Right lobe of liver (tissue), 6 donors: ENCODE results near the gene MED26. TPM values are rescaled to one million over a fixed set of nuclear protein-coding genes. Genes with fewer than 3 reads are reported as not detected.
A peak's percentile ranks its signal among the peaks of the same experiment; 100 is the strongest.

ENCODE experiments used
- ATAC-seq, 4 donors: fragments of 200-7000 bp; cut with Tn5 transposase; one replicate each; pipeline ENCODE4 v1.9.1; 2020; ENCODE audit warnings: mild to moderate bottlenecking in 4 of 4, moderate library complexity in 4 of 4
- DNase-seq, 3 donors: peaks; one replicate each; pipeline ENCODE4 v3.0.0-alpha.2; 2020
- H3K27ac ChIP-seq, 3 donors: fragments of 200-600 bp; one replicate each; pipeline ENCODE4 v1.8.0; 2022
- H3K27me3 ChIP-seq, 2 donors: fragments of 200-600 bp; one replicate each; pipeline ENCODE4 v1.8.0; 2022
- H3K36me3 ChIP-seq, 4 donors: fragments of 200-600 bp; sonication (generic) in 1 of 4; one replicate each; pipeline versions ENCODE4 v1.5.1 to v1.8.0; 2017 to 2022; ENCODE audit warnings: control low read depth in 1 of 4
- H3K4me1 ChIP-seq, 4 donors: fragments of 200-600 bp; sonication (generic) in 1 of 4; one replicate each; pipeline versions ENCODE4 v1.5.1 to v1.8.0; 2017 to 2022; ENCODE audit warnings: control low read depth in 1 of 4
- H3K4me3 ChIP-seq, 3 donors: fragments of 200-600 bp; one replicate each; pipeline ENCODE4 v1.8.0; 2022
- H3K9me3 ChIP-seq, 4 donors: fragments of 200-600 bp; sonication (generic) in 1 of 4; one replicate each; pipeline versions ENCODE4 v1.5.1 to v1.8.0; 2017 to 2022; ENCODE audit warnings: control low read depth in 1 of 4
- CTCF ChIP-seq, 4 donors: fragments of 200-600 bp in 3 of 4; fragments of 450-650 bp in 1 of 4; IDR thresholded peaks; one replicate each; pipeline versions ENCODE4 v1.5.1 to v1.8.0; 2016 to 2022; ENCODE audit warnings: antibody characterized with exemption in 4 of 4, mild to moderate bottlenecking in 2 of 4
- POLR2A ChIP-seq: fragments of 450-650 bp; IDR thresholded peaks from one replicate; pipeline ENCODE4 v1.6.1; 2017; ENCODE audit warnings: antibody characterized with exemption, mild to moderate bottlenecking
- WGBS: methylation state at CpG from one replicate; pipeline ENCODE4 v1.1.6; 2018; ENCODE audit warnings: low coverage, low lambda C conversion rate; ENCODE audit not compliant: insufficient coverage; ENCODE audit errors: missing lambda C conversion rate; 5-methylcytosine and 5-hydroxymethylcytosine counted together
- intact Hi-C, 2 donors: fragments of 100-400 bp; cut with DNase I; formaldehyde crosslinking; loops; one replicate each; pipeline versions ENCODE4 v1.11.2 to v1.14.1; 2022
- total RNA-seq, 6 experiments: library from RNA; depleted of rRNA in 2 of 6; stranded (reverse); fragments of >200 nt in 2 of 6; fragmentation: NEBNext Ultra II Directional in 3 of 6; extraction: Animal tissue kit (Norgen Biotek cat#: 25700) in 3 of 6; gene quantifications; one replicate each; pipeline versions ENCODE4 v1.1.0 to v1.2.4, GENCODE V29; 2016 to 2023
- donor health status: DM: no; HTN: yes; CAD: no.
- donor health status: DM: no; HTN: no; CAD: no.
- donor health status: DM: no; HTN: no; CAD: no.
- donor health status: DM: no; HTN: yes; CAD: no.
- donor health status: DM: no; HTN: yes; CAD: no.

The MED26 gene
- total RNA-seq, 6 experiments from 2014 or later, result 3.4 to 5.4 (median 4.4) TPM

DNA sequence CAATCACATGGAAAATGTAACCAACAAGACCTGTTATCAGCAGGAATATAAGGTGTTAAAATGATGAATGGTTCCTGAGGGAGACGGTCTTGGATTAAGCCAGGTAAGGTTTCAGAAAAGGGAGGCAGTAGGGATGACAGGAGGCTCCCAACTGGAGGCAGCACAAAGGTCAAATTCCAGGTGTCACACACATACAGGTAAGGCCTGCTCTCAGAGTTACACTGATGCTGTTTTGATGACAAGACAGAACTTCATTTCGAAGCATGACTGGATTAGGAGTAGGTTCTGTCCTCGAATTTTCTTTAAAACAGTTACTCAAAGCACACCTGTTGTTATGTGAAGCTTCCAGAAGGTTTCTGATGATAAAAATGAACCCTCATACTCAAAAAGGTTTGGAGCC, 7.4 kb downstream of the MED26 start:
- DNase-seq (no peak), ATAC-seq (no peak)
- TF ChIP-seq CTCF (IDR thresholded peaks at IDR 0.05) (no peak), POLR2A (no peak)
- H3K27ac ChIP-seq, result no peak overlapping the region
- no peak overlapping the region for H3K4me3 ChIP-seq
- H3K9me3 ChIP-seq, result no peaks in the 10 kb centered on the region
- H3K27me3 ChIP-seq, result no peaks in the 10 kb centered on the region
- peaks cover 0 to 5% (median 0%) of the 10 kb centered on the region in 4 donors for H3K4me1 ChIP-seq
- intact Hi-C loops, result no loop called here
- 48% methylated on average over 3 of the region's 3 CpGs for whole genome bisulfite sequencing
- peaks cover 0 to 4% (median under 1%) of the 10 kb centered on the region in 4 donors for H3K36me3 ChIP-seq

DNA sequence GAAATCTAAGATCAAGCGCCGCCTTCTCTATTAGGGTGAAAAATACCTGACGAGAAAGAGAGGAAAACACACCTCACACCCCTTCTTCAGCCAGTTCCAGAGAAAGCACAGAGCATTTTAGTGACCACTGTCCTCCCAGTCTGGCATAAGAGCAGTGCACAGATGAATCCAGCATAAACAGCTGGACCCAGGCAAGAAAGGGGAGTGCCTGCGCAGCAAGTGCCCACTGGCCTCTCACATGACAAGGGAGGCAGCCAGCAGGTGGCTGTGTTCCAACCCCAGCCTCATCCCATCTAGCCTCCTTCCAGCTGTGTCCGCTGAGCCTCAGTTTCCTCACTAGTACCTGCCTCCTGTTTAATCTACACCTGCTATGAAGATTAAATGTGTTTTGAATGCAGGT, 8.0 kb downstream of the MED26 start:
- intact Hi-C loops, result no loop called here
- Histone ChIP-seq H3K4me3 (no peak overlapping the region), H3K4me1 (peaks cover 0 to 3% (median 0%) of the 10 kb centered on the region in 4 donors), H3K36me3 (peaks cover 0 to 4% (median under 1%) of the 10 kb centered on the region in 4 donors), H3K9me3 (no peaks in the 10 kb centered on the region), H3K27ac (no peak overlapping the region), H3K27me3 (no peaks in the 10 kb centered on the region)
- WGBS, result 84% methylated on average over 4 of the region's 5 CpGs
- no peak for TF ChIP-seq CTCF (IDR thresholded peaks at IDR 0.05)
- no peak for TF ChIP-seq POLR2A
- no peak for DNase-seq
- ATAC-seq, result no peak

- WGBS, result 100% methylated on average over 2 of the region's 7 CpGs
- no peak for TF ChIP-seq CTCF (IDR thresholded peaks at IDR 0.05)
- TF ChIP-seq POLR2A, result no peak
- H3K4me1 ChIP-seq, result peaks cover 0 to 3% (median 0%) of the 10 kb centered on the region in 4 donors
- no peaks in the 10 kb centered on the region for H3K27me3 ChIP-seq
- intact Hi-C loops, result no loop called here
- no peak overlapping the region for H3K27ac ChIP-seq
- DNase-seq (no peak), ATAC-seq (peak in 2 of 4 donors; percentile 35 to 39)
- H3K9me3 ChIP-seq, result no peaks in the 10 kb centered on the region
- peaks cover 0 to 4% (median under 1%) of the 10 kb centered on the region in 4 donors for H3K36me3 ChIP-seq
- H3K4me3 ChIP-seq, result no peak overlapping the region
Observed at GRCh38 chr19:16619457-16619856, 8.5 kb downstream of the MED26 start.

GRCh38 chr19:16618248-16618647, 9.8 kb downstream of the MED26 start:
- no peak for DNase-seq
- intact Hi-C loops, result no loop called here

More at GRCh38 chr19:16618248-16618647, 9.8 kb downstream of the MED26 start:
- no peak for ATAC-seq
- 100% methylated on average over 1 of the region's 7 CpGs for WGBS
- no peaks in the 10 kb centered on the region for H3K9me3 ChIP-seq
- TF ChIP-seq CTCF (IDR thresholded peaks at IDR 0.05), result no peak
- no peak for TF ChIP-seq POLR2A
- H3K4me1 ChIP-seq, result peaks cover 0 to 3% (median 0%) of the 10 kb centered on the region in 4 donors
- no peaks in the 10 kb centered on the region for H3K27me3 ChIP-seq
- no peaks in the 10 kb centered on the region for H3K36me3 ChIP-seq
- no peak overlapping the region for H3K4me3 ChIP-seq
- H3K27ac ChIP-seq, result no peak overlapping the region
